NCI-H128 (cell line): ENCODE results near the gene BUD31.
A peak's percentile ranks its signal among the peaks of the same experiment; 100 is the strongest.
"Not testable (repeated sequence)": the region's sequence is repeated elsewhere in the genome, so short reads cannot be mapped to it uniquely, and the experiment has no call there.

Source experiments
- DNase-seq: peaks from one replicate; lab custom pipeline; 2025; ENCODE audit not compliant: unreplicated experiment; lab: John Stamatoyannopoulos, UW

BUD31 gene

GRCh38 chr7:99428972-99429566 is 20.3 kb downstream of the BUD31 start:
- no peak for DNase-seq

GRCh38 chr7:99429756-99430155 is 21.0 kb downstream of the BUD31 start:
- no peak for DNase-seq

GRCh38 chr7:99431756-99432540 is 23.2 kb downstream of the BUD31 start:
- DNase-seq: not testable (repeated sequence)

- no peak for DNase-seq
Measured at GRCh38 chr7:99433158-99433557, 24.4 kb downstream of the BUD31 start.

- DNase-seq: no peak
Measured at GRCh38 chr7:99437946-99438572, 29.3 kb downstream of the BUD31 start.

- peak; percentile 87 for DNase-seq
Measured at GRCh38 chr7:99438573-99439480, 30.1 kb downstream of the BUD31 start, which contains the start of the genes CPSF4 and PTCD1. CPSF4 (plus strand) TSS chr7:99438943; CDS start chr7:99439083, 140 bp downstream. PTCD1 (minus strand) TSS chr7:99438798; CDS start chr7:99435242, 3,556 bp downstream.

GRCh38 chr7:99440195-99440594 is 31.4 kb downstream of the BUD31 start:
- no peak for DNase-seq

GRCh38 chr7:99446096-99446495 is 37.3 kb downstream of the BUD31 start:
- no peak for DNase-seq

GRCh38 chr7:99447943-99448342 is 39.2 kb downstream of the BUD31 start:
- no peak for DNase-seq

- DNase-seq: no peak
Measured at GRCh38 chr7:99448855-99449254, 40.1 kb downstream of the BUD31 start.

- DNase-seq: no peak
Measured at GRCh38 chr7:99449326-99449725, 40.6 kb downstream of the BUD31 start.

GRCh38 chr7:99451936-99452335 is 43.2 kb downstream of the BUD31 start:
- no peak for DNase-seq

GRCh38 chr7:99452541-99452940 is 43.8 kb downstream of the BUD31 start:
- no peak for DNase-seq

- DNase-seq: no peak
Measured at GRCh38 chr7:99453105-99453504, 44.3 kb downstream of the BUD31 start.

GRCh38 chr7:99455874-99456273 is 47.1 kb downstream of the BUD31 start:
- DNase-seq: no peak

GRCh38 chr7:99456288-99456687 is 47.5 kb downstream of the BUD31 start:
- DNase-seq: no peak

GRCh38 chr7:99457050-99457649 is 48.4 kb downstream of the BUD31 start:
- no peak for DNase-seq

- no peak for DNase-seq
Measured at GRCh38 chr7:99457650-99458493, 49.1 kb downstream of the BUD31 start.

- no peak for DNase-seq
Measured at GRCh38 chr7:99459087-99459486, 50.3 kb downstream of the BUD31 start.

GRCh38 chr7:99460651-99461050 is 51.9 kb downstream of the BUD31 start:
- DNase-seq: no peak
